Skeletal muscle tissue (tissue), 4 donors: ENCODE measurements around the gene HSD17B2. TPM values are rescaled to one million over a fixed set of nuclear protein-coding genes. Genes with fewer than 3 reads are reported as not detected.

Experiments
- H3K27ac ChIP-seq: one replicate; pipeline ENCODE4 v1.7.0; 2013; ENCODE audit warnings: mild to moderate bottlenecking, low read depth, low read length, inconsistent platforms
- H3K27me3 ChIP-seq, 3 donors: one replicate each; pipeline ENCODE4 v1.7.0; 2013; ENCODE audit warnings: low read length in 3 of 3; ENCODE audit not compliant: control insufficient read depth in 3 of 3, insufficient read depth in 3 of 3
- H3K36me3 ChIP-seq, 3 donors: one replicate each; pipeline ENCODE4 v1.7.0; 2013; ENCODE audit warnings: low read length in 3 of 3; ENCODE audit not compliant: control insufficient read depth in 3 of 3, insufficient read depth in 3 of 3
- H3K4me1 ChIP-seq, 3 donors: one replicate each; pipeline ENCODE4 v1.7.0; 2013; ENCODE audit warnings: low read length in 3 of 3, mild to moderate bottlenecking in 3 of 3; ENCODE audit not compliant: control insufficient read depth in 3 of 3, insufficient read depth in 3 of 3
- H3K4me3 ChIP-seq, 3 donors: one replicate each; pipeline ENCODE4 v1.7.0; 2013; ENCODE audit warnings: low read length in 3 of 3
- H3K9ac ChIP-seq, 3 donors: one replicate each; pipeline ENCODE4 v1.7.0; 2013; ENCODE audit warnings: low read length in 3 of 3, mild to moderate bottlenecking in 3 of 3, moderate library complexity in 2 of 3, low read depth in 1 of 3
- H3K9me3 ChIP-seq, 3 donors: one replicate each; pipeline ENCODE4 v1.7.0; 2013; ENCODE audit warnings: low read length in 3 of 3; ENCODE audit not compliant: control insufficient read depth in 3 of 3
- total RNA-seq: library from RNA; depleted of rRNA; stranded (reverse); fragments of >200 nt; gene quantifications from one replicate; pipeline ENCODE4 v1.2.3, GENCODE V29; 2014
- donor health status: Osteomylitis.

HSD17B2 gene
- total RNA-seq, 1 donor from 2014 or later = not detected

- Histone ChIP-seq H3K36me3 (no peaks in the 10 kb centered on the region), H3K4me1 (no peaks in the 10 kb centered on the region), H3K9me3 (no peaks in the 10 kb centered on the region), H3K27me3 (peaks cover 4 to 19% (median 7%) of the 10 kb centered on the region in 3 donors), H3K9ac (no peak overlapping the region), H3K27ac (no peak overlapping the region), H3K4me3 (no peak overlapping the region)
Measured at GRCh38 chr16:82033683-82034300, 1.3 kb upstream of the HSD17B2 start.

GRCh38 chr16:82037251-82037650, 2.2 kb downstream of the HSD17B2 start:
- Histone ChIP-seq H3K9me3 (no peaks in the 10 kb centered on the region), H3K4me1 (no peaks in the 10 kb centered on the region), H3K9ac (no peak overlapping the region), H3K36me3 (no peaks in the 10 kb centered on the region), H3K27ac (no peak overlapping the region), H3K27me3 (peaks cover 4 to 19% (median 8%) of the 10 kb centered on the region in 3 donors), H3K4me3 (no peak overlapping the region)

- Histone ChIP-seq H3K4me1 (no peaks in the 10 kb centered on the region), H3K9ac (no peak overlapping the region), H3K9me3 (no peaks in the 10 kb centered on the region), H3K27ac (no peak overlapping the region), H3K4me3 (no peak overlapping the region), H3K36me3 (no peaks in the 10 kb centered on the region), H3K27me3 (peaks cover 4 to 17% (median 8%) of the 10 kb centered on the region in 3 donors)
Measured at GRCh38 chr16:82037666-82038065, 2.6 kb downstream of the HSD17B2 start.

GRCh38 chr16:82040296-82040695, 5.2 kb downstream of the HSD17B2 start:
- Histone ChIP-seq H3K36me3 (no peaks in the 10 kb centered on the region), H3K4me3 (no peak overlapping the region), H3K4me1 (no peaks in the 10 kb centered on the region), H3K27ac (no peak overlapping the region), H3K27me3 (peaks cover 0 to 4% (median 4%) of the 10 kb centered on the region in 3 donors), H3K9me3 (no peaks in the 10 kb centered on the region), H3K9ac (no peak overlapping the region)

GRCh38 chr16:82041542-82041941, 6.5 kb downstream of the HSD17B2 start:
- no peaks in the 10 kb centered on the region for H3K36me3 ChIP-seq
- H3K9me3 ChIP-seq = no peaks in the 10 kb centered on the region
- H3K4me1 ChIP-seq = no peaks in the 10 kb centered on the region
- H3K4me3 ChIP-seq = no peak overlapping the region
- H3K27me3 ChIP-seq = peaks cover 0 to 4% (median 3%) of the 10 kb centered on the region in 3 donors
- no peak overlapping the region for H3K9ac ChIP-seq
- no peak overlapping the region for H3K27ac ChIP-seq

GRCh38 chr16:82042144-82042543, 7.1 kb downstream of the HSD17B2 start:
- H3K4me1 ChIP-seq = no peaks in the 10 kb centered on the region
- H3K36me3 ChIP-seq = no peaks in the 10 kb centered on the region
- H3K9ac ChIP-seq = no peak overlapping the region
- no peak overlapping the region for H3K27ac ChIP-seq
- H3K27me3 ChIP-seq = peaks cover 0 to 4% (median 3%) of the 10 kb centered on the region in 3 donors
- no peaks in the 10 kb centered on the region for H3K9me3 ChIP-seq
- no peak overlapping the region for H3K4me3 ChIP-seq

GRCh38 chr16:82042846-82043245, 7.8 kb downstream of the HSD17B2 start:
- Histone ChIP-seq H3K27ac (no peak overlapping the region), H3K4me3 (no peak overlapping the region), H3K4me1 (no peaks in the 10 kb centered on the region), H3K36me3 (no peaks in the 10 kb centered on the region), H3K9me3 (no peaks in the 10 kb centered on the region), H3K27me3 (peaks cover 0 to 4% (median 3%) of the 10 kb centered on the region in 3 donors), H3K9ac (no peak overlapping the region)

GRCh38 chr16:82043680-82044584, 8.9 kb downstream of the HSD17B2 start:
- no peaks in the 10 kb centered on the region for H3K4me1 ChIP-seq
- no peaks in the 10 kb centered on the region for H3K36me3 ChIP-seq
- H3K27ac ChIP-seq = no peak overlapping the region
- no peak overlapping the region for H3K4me3 ChIP-seq
- H3K9me3 ChIP-seq = no peaks in the 10 kb centered on the region
- no peak overlapping the region for H3K9ac ChIP-seq
- no peaks in the 10 kb centered on the region for H3K27me3 ChIP-seq

GRCh38 chr16:82044585-82044911, 9.5 kb downstream of the HSD17B2 start:
- Histone ChIP-seq H3K27ac (no peak overlapping the region), H3K27me3 (no peaks in the 10 kb centered on the region), H3K9me3 (no peaks in the 10 kb centered on the region), H3K9ac (no peak overlapping the region), H3K36me3 (no peaks in the 10 kb centered on the region), H3K4me1 (no peaks in the 10 kb centered on the region), H3K4me3 (no peak overlapping the region)

- Histone ChIP-seq H3K27me3 (no peaks in the 10 kb centered on the region), H3K36me3 (no peaks in the 10 kb centered on the region), H3K9me3 (no peaks in the 10 kb centered on the region), H3K9ac (no peak overlapping the region), H3K4me3 (no peak overlapping the region), H3K4me1 (no peaks in the 10 kb centered on the region), H3K27ac (no peak overlapping the region)
Measured at GRCh38 chr16:82045465-82045864, 10.4 kb downstream of the HSD17B2 start.
